GM13977 (cell line): Measurements from ENCODE around the gene EXD3.
"Not testable (repeated sequence)": the region's sequence is repeated elsewhere in the genome, so short reads cannot be mapped to it uniquely, and the experiment has no call there.

Experiments
- DNase-seq: peaks from one replicate; pipeline ENCODE4 v3.0.0; 2012; ENCODE audit warnings: low spot score
- CTCF ChIP-seq: IDR thresholded peaks from 2 replicates; pipeline ENCODE4 v1.5.1; 2012; ENCODE audit warnings: mild to moderate bottlenecking, control low read depth; ENCODE audit not compliant: insufficient read depth; ENCODE audit errors: extremely low read depth, missing control alignments
- in situ Hi-C: fragments of 300-500 bp; cut with MboI; formaldehyde crosslinking; loops from one replicate; pipeline ENCODE4 v1.12.0; 2022; ENCODE audit warnings: low sequenced_read_pairs, low pct_unique_long_range_greater_than_20kb, mixed read lengths, inconsistent platforms; ENCODE audit not compliant: unreplicated experiment

The EXD3 gene

DNA sequence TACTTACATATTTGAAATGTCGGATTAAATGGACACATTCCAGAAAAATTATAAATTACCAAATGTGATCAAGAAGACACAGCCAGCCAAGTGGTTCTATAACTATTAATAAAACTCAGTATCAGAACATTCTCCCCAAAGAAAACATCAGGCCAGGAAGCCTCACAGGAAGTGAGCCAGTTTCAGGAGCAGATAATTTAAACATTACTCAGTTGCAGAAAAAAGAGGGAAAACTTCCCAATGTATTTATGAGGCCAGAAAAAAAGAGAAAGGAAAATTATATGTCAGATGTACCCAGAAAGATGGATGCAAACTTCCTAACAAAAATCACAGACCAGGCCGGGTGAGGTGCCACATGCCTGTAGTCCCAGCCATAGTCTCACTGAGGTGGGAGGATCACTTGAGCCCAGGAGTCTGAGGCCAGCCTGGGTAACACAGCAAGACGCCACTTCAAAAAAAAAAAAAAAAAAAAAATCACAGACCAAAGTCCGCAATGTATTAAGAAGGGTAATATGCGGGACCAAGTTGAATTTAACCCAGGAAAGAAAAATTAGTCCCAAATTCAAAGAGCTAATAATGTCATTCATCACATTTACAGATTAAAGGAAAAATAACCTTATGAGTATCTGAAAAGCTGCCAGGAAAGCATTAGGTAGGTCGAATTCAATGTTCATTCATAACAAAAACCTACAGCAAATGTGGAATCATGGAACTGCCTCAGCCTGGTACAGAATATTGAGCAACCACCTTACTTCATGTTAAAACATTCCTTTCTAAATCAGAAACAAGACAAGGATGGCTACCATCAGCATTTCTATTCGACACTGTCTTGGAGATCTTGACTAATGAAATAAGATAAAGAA, 83.7 kb downstream of the EXD3 start:
- in situ Hi-C loops: no loop called here
- no peak for TF ChIP-seq CTCF
- no peak for DNase-seq

DNA sequence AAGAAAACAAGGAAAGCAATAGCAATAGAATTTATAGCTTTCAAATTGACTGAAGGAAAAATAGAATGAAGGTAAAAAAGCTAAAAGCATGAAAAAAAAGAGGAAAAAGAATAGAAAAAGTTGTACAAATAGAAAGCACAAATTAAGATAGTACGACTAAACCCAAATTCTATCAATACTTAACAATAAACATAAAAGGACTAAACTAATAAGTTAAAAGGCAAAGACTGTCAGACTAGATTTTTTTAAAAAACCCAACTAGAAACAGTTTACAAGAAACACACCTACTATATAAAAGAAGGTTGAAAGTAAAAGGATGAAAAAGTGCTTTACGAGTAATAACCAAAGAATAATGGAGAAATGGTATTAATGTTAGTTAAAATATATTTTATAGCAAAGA, 86.2 kb downstream of the EXD3 start:
- DNase-seq: no peak
- TF ChIP-seq CTCF: no peak
- in situ Hi-C loops: no loop called here

- no peak for DNase-seq
- TF ChIP-seq CTCF: no peak
Measured at GRCh38 chr9:137333016-137333671, 89.8 kb downstream of the EXD3 start.

GRCh38 chr9:137331929-137332328, 91.0 kb downstream of the EXD3 start:
- DNase-seq: no peak
- TF ChIP-seq CTCF: no peak

More at GRCh38 chr9:137333016-137333671, 89.8 kb downstream of the EXD3 start:
- in situ Hi-C loops: no loop called here

GRCh38 chr9:137330689-137331088, 92.3 kb downstream of the EXD3 start:
- in situ Hi-C loops: no loop called here
- DNase-seq: no peak
- no peak for TF ChIP-seq CTCF

More at GRCh38 chr9:137331929-137332328, 91.0 kb downstream of the EXD3 start:
- in situ Hi-C loops: no loop called here

DNA sequence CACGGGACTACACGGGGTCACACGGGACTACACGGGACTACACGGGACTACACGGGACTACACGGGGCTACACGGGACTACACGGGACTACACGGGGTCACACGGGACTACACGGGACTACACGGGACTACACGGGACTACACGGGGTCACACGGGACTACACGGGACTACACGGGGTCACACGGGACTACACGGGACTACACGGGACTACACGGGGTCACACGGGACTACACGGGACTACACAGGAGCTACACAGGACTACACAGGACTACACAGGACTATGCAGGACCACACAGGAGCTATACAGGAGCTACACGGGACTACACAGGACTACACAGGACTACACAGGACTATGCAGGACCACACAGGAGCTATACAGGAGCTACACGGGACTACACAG, 93.4 kb downstream of the EXD3 start:
- in situ Hi-C loops, DNase-seq: not testable (repeated sequence)

GRCh38 chr9:137327641-137328550, 95.1 kb downstream of the EXD3 start:
- DNase-seq, in situ Hi-C loops: not testable (repeated sequence)
